ENCODE data around the gene FAM174A. TPM values are rescaled to one million over a fixed set of nuclear protein-coding genes. Genes with fewer than 3 reads are reported as not detected.

Gene FAM174A
- total RNA-seq, 2 donors from 2014 or later, result 6.9 to 9.6 TPM

DNA sequence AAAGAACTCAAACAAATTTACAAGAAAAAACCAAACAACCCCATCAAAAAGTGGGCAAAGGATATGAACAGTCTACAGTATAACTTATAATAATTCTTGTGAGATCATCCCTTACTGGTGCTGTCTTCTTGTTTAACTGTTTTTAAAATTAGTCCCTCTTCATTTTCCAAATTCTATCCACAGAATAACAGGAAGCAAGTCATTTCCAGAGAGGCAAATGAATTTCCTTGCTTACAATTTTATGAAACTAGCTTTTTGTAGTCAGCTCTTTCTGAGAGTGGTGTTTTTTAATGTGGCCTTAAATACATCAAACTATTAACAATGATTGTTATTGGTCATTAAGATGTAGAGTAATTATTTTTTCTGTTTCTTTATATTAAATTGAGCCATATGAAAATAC lies 40.6 kb downstream of the FAM174A start:
- Histone ChIP-seq H3K9me3 (ENCODE audit: control insufficient read depth, low read length) (no peaks in the 10 kb centered on the region), H3K9ac (ENCODE audit: extremely low read depth, low read length, poor library complexity, severe bottlenecking) (no peak overlapping the region), H3K4me3 (ENCODE audit: low read length) (no peak overlapping the region), H3K27me3 (ENCODE audit: control insufficient read depth, insufficient read depth, low read length, poor library complexity, severe bottlenecking) (no peaks in the 10 kb centered on the region), H3K4me1 (ENCODE audit: control insufficient read depth, insufficient read depth, low read length) (no peaks in the 10 kb centered on the region), H3K36me3 (ENCODE audit: control insufficient read depth, insufficient read depth, low read length) (no peaks in the 10 kb centered on the region), H3K27ac (ENCODE audit: low read depth, low read length) (no peak overlapping the region)
- Mint-ChIP-seq H3K4me1 (no peaks in the 10 kb centered on the region), H3K27me3 (ENCODE audit: insufficient read depth) (no peaks in the 10 kb centered on the region), H3K9me3 (no peaks in the 10 kb centered on the region), H3K27ac (no peak overlapping the region), H3K36me3 (ENCODE audit: low read depth) (peaks cover 2% of the 10 kb centered on the region), H3K4me3 (no peak overlapping the region)
- TF ChIP-seq, protein P1, sequence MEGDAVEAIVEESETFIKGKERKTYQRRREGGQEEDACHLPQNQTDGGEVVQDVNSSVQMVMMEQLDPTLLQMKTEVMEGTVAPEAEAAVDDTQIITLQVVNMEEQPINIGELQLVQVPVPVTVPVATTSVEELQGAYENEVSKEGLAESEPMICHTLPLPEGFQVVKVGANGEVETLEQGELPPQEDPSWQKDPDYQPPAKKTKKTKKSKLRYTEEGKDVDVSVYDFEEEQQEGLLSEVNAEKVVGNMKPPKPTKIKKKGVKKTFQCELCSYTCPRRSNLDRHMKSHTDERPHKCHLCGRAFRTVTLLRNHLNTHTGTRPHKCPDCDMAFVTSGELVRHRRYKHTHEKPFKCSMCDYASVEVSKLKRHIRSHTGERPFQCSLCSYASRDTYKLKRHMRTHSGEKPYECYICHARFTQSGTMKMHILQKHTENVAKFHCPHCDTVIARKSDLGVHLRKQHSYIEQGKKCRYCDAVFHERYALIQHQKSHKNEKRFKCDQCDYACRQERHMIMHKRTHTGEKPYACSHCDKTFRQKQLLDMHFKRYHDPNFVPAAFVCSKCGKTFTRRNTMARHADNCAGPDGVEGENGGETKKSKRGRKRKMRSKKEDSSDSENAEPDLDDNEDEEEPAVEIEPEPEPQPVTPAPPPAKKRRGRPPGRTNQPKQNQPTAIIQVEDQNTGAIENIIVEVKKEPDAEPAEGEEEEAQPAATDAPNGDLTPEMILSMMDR (conservative IDR thresholded peaks at IDR 0.05), result no peak
- no peak for DNase-seq

DNA sequence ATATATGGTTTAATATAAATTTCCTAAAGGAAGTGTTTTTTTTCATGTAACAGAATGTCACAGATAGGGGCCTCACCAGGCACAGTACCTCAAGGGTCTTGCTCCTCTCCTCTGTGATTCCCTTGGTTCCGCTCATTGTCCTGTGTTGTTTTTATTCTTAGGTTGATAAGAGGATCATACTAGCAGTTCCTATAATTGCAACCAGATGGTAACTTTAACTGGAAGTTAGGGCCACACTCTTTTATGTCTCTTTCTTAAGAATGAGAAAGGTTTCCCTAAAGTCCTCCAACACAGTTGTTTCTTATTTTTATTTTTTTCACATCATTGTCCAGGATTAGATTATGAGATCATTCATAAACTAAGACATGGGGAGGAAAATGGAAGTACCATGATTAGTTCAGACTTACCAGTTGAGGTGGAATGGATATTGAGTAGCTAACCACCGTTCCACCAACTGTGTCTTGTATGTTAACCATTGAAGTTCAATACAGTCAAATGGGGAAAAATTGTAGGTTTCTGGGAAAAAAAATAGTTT lies 41.1 kb downstream of the FAM174A start:
- peaks cover 2% of the 10 kb centered on the region for H3K36me3 Mint-ChIP-seq (ENCODE audit: low read depth)
- no peak overlapping the region for H3K4me3 ChIP-seq (ENCODE audit: low read length)
- no peak overlapping the region for H3K27ac Mint-ChIP-seq
- 84 to 88% methylated on average over 2 of the region's 2 CpGs for WGBS, 2 experiments (ENCODE audit: insufficient coverage in 1 of 2, insufficient read length in 1 of 2)
- no peaks in the 10 kb centered on the region for H3K4me1 ChIP-seq (ENCODE audit: control insufficient read depth, insufficient read depth, low read length)
- no peak overlapping the region for H3K4me3 Mint-ChIP-seq
- no peaks in the 10 kb centered on the region for H3K4me1 Mint-ChIP-seq
- DNase-seq, result no peak
- H3K36me3 ChIP-seq (ENCODE audit: control insufficient read depth, insufficient read depth, low read length), result no peaks in the 10 kb centered on the region
- no peaks in the 10 kb centered on the region for H3K9me3 ChIP-seq (ENCODE audit: control insufficient read depth, low read length)
- H3K9me3 Mint-ChIP-seq, result no peaks in the 10 kb centered on the region
- H3K27me3 Mint-ChIP-seq (ENCODE audit: insufficient read depth), result no peaks in the 10 kb centered on the region
- no peak overlapping the region for H3K27ac ChIP-seq (ENCODE audit: low read depth, low read length)
- H3K9ac ChIP-seq (ENCODE audit: extremely low read depth, low read length, poor library complexity, severe bottlenecking), result no peak overlapping the region
- no peaks in the 10 kb centered on the region for H3K27me3 ChIP-seq (ENCODE audit: control insufficient read depth, insufficient read depth, low read length, poor library complexity, severe bottlenecking)
- TF ChIP-seq, protein P1 (conservative IDR thresholded peaks at IDR 0.05), result no peak

- DNase-seq, result no peak
- no peak overlapping the region for H3K9ac ChIP-seq (ENCODE audit: extremely low read depth, low read length, poor library complexity, severe bottlenecking)
- no CpG with 5 or more reads among the region's 1 CpG for WGBS, 2 experiments (ENCODE audit: insufficient coverage in 1 of 2, insufficient read length in 1 of 2)
- Mint-ChIP-seq H3K27me3 (ENCODE audit: insufficient read depth) (no peaks in the 10 kb centered on the region), H3K4me3 (no peak overlapping the region), H3K27ac (no peak overlapping the region), H3K9me3 (no peaks in the 10 kb centered on the region), H3K36me3 (ENCODE audit: low read depth) (peaks cover 2% of the 10 kb centered on the region), H3K4me1 (no peaks in the 10 kb centered on the region)
- no peaks in the 10 kb centered on the region for H3K27me3 ChIP-seq (ENCODE audit: control insufficient read depth, insufficient read depth, low read length, poor library complexity, severe bottlenecking)
- no peaks in the 10 kb centered on the region for H3K9me3 ChIP-seq (ENCODE audit: control insufficient read depth, low read length)
- TF ChIP-seq, protein P1 (conservative IDR thresholded peaks at IDR 0.05), result no peak
- no peaks in the 10 kb centered on the region for H3K4me1 ChIP-seq (ENCODE audit: control insufficient read depth, insufficient read depth, low read length)
- H3K27ac ChIP-seq (ENCODE audit: low read depth, low read length), result no peak overlapping the region
- no peak overlapping the region for H3K4me3 ChIP-seq (ENCODE audit: low read length)
- no peaks in the 10 kb centered on the region for H3K36me3 ChIP-seq (ENCODE audit: control insufficient read depth, insufficient read depth, low read length)
Observed at GRCh38 chr5:100577506-100577905, 42.3 kb downstream of the FAM174A start.

All from endodermal cell (in vitro differentiated cells).